IPS-18a (cell line): ENCODE data around the gene PRCD.
"Not testable (repeated sequence)": the region's sequence is repeated elsewhere in the genome, so short reads cannot be mapped to it uniquely, and the experiment has no call there.

ENCODE experiments used
- H3K27ac ChIP-seq: one replicate; pipeline ENCODE4 v1.5.1; 2013; ENCODE audit warnings: low read length
- H3K27me3 ChIP-seq: one replicate; pipeline ENCODE4 v1.6.1; 2013; ENCODE audit warnings: mild to moderate bottlenecking, low read length; ENCODE audit not compliant: control insufficient read depth, insufficient read depth
- H3K36me3 ChIP-seq: one replicate; pipeline ENCODE4 v1.6.1; 2013; ENCODE audit warnings: low read depth, low read length; ENCODE audit not compliant: control insufficient read depth
- H3K4me1 ChIP-seq: one replicate; pipeline ENCODE4 v1.6.1; 2013; ENCODE audit warnings: low read depth, low read length; ENCODE audit not compliant: control insufficient read depth
- H3K4me3 ChIP-seq: one replicate; pipeline ENCODE4 v1.5.1; 2013; ENCODE audit warnings: low read length
- H3K9ac ChIP-seq: one replicate; pipeline ENCODE4 v1.6.1; 2013; ENCODE audit warnings: mild to moderate bottlenecking, low read length, moderate library complexity
- H3K9me3 ChIP-seq: one replicate; pipeline ENCODE4 v1.6.1; 2013; ENCODE audit warnings: low read depth, low read length; ENCODE audit not compliant: control insufficient read depth

The PRCD gene

GRCh38 chr17:76508472-76509063, 31.3 kb upstream of the PRCD start:
- H3K27ac ChIP-seq, H3K27me3 ChIP-seq, H3K9ac ChIP-seq, H3K36me3 ChIP-seq, H3K4me1 ChIP-seq, H3K9me3 ChIP-seq, H3K4me3 ChIP-seq: not testable (repeated sequence)

GRCh38 chr17:76510831-76511244, 29.0 kb upstream of the PRCD start:
- H3K36me3 ChIP-seq: no peaks in the 10 kb centered on the region
- no peak overlapping the region for H3K4me3 ChIP-seq
- no peaks in the 10 kb centered on the region for H3K9me3 ChIP-seq
- H3K4me1 ChIP-seq: no peaks in the 10 kb centered on the region
- H3K9ac ChIP-seq: no peak overlapping the region
- peaks cover 9% of the 10 kb centered on the region for H3K27me3 ChIP-seq
- H3K27ac ChIP-seq: no peak overlapping the region

GRCh38 chr17:76511668-76512365, 28.0 kb upstream of the PRCD start:
- H3K4me1 ChIP-seq: no peaks in the 10 kb centered on the region
- H3K27ac ChIP-seq: no peak overlapping the region
- H3K9ac ChIP-seq: no peak overlapping the region
- H3K9me3 ChIP-seq: no peaks in the 10 kb centered on the region
- peaks cover 8% of the 10 kb centered on the region for H3K27me3 ChIP-seq
- H3K4me3 ChIP-seq: no peak overlapping the region
- H3K36me3 ChIP-seq: no peaks in the 10 kb centered on the region

GRCh38 chr17:76512366-76513305, 27.2 kb upstream of the PRCD start:
- Histone ChIP-seq H3K9ac (no peak overlapping the region), H3K27me3 (peaks cover under 1% of the 10 kb centered on the region), H3K36me3 (no peaks in the 10 kb centered on the region), H3K27ac (no peak overlapping the region), H3K9me3 (no peaks in the 10 kb centered on the region), H3K4me3 (no peak overlapping the region), H3K4me1 (no peaks in the 10 kb centered on the region)

- Histone ChIP-seq H3K27ac (no peak overlapping the region), H3K4me1 (no peaks in the 10 kb centered on the region), H3K4me3 (no peak overlapping the region), H3K9ac (no peak overlapping the region), H3K27me3 (no peaks in the 10 kb centered on the region), H3K9me3 (no peaks in the 10 kb centered on the region), H3K36me3 (no peaks in the 10 kb centered on the region)
These were observed 26.5 kb upstream of the PRCD start for GRCh38 chr17:76513306-76513692.

- H3K9me3 ChIP-seq, H3K27me3 ChIP-seq, H3K4me3 ChIP-seq, H3K36me3 ChIP-seq, H3K9ac ChIP-seq, H3K27ac ChIP-seq, H3K4me1 ChIP-seq: not testable (repeated sequence)
These were observed 25.5 kb upstream of the PRCD start for GRCh38 chr17:76514355-76514754.

- no peak overlapping the region for H3K9ac ChIP-seq
- H3K27ac ChIP-seq: no peak overlapping the region
- H3K9me3 ChIP-seq: no peaks in the 10 kb centered on the region
- no peak overlapping the region for H3K4me3 ChIP-seq
- H3K4me1 ChIP-seq: no peaks in the 10 kb centered on the region
- no peaks in the 10 kb centered on the region for H3K36me3 ChIP-seq
- no peaks in the 10 kb centered on the region for H3K27me3 ChIP-seq
These were observed 24.4 kb upstream of the PRCD start for GRCh38 chr17:76515274-76515949.

DNA sequence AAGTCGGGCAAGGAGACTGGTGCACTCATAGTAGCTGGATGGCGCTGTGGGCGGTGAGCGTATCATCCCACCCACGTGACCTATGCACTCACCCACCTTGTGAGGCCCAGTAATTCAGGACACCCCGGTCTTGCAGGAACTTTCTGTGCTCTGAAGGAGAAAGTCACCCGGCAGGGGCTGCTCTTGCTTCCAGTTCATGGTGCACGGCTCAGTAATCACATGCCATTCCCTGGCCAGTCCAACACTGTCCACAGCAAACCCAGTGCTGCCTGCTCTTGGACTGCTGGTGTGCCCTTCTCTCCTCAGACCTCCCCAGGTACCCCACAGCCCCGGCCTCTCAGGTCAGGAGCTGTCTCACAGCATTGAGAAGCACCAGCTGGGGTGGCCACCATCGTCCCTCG, 22.2 kb upstream of the PRCD start:
- no peak overlapping the region for H3K4me3 ChIP-seq
- H3K27me3 ChIP-seq: no peaks in the 10 kb centered on the region
- H3K9me3 ChIP-seq: no peaks in the 10 kb centered on the region
- H3K9ac ChIP-seq: no peak overlapping the region
- no peaks in the 10 kb centered on the region for H3K36me3 ChIP-seq
- H3K4me1 ChIP-seq: no peaks in the 10 kb centered on the region
- H3K27ac ChIP-seq: no peak overlapping the region

- no peak overlapping the region for H3K4me3 ChIP-seq
- no peak overlapping the region for H3K9ac ChIP-seq
- H3K4me1 ChIP-seq: no peaks in the 10 kb centered on the region
- no peaks in the 10 kb centered on the region for H3K9me3 ChIP-seq
- no peaks in the 10 kb centered on the region for H3K36me3 ChIP-seq
- no peak overlapping the region for H3K27ac ChIP-seq
- peaks cover 8% of the 10 kb centered on the region for H3K27me3 ChIP-seq
These were observed 20.5 kb upstream of the PRCD start for GRCh38 chr17:76519048-76519966.

DNA sequence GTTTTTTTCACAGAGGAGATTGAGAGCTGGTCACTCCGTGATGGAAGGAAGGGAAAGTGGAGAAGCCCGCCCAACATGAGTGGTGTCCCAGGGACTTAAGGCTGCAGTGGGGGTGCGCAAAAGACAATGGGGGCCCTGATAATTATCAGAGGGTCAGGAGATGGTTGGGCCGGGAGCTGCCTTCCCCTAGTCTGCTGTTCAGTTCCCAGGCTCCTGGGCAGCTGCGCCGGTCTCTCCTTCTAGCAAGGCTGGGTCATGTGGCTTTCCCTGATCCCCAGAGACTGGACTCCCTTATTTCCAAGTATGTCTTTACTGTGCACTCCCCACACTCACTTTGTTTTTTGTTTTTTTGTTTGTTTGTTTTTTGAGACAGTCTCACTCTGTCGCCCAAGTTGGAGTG, 18.6 kb upstream of the PRCD start:
- Histone ChIP-seq H3K27me3 (peaks cover 8% of the 10 kb centered on the region), H3K36me3 (no peaks in the 10 kb centered on the region), H3K9ac (no peak overlapping the region), H3K4me1 (no peaks in the 10 kb centered on the region), H3K27ac (no peak overlapping the region), H3K4me3 (no peak overlapping the region), H3K9me3 (no peaks in the 10 kb centered on the region)
